Nephron (organoid): ENCODE results near the gene PPP6R1.

ENCODE experiments used
- H3K27ac Mint-ChIP-seq, 3 experiments: 2 replicates each; pipeline ENCODE4 v1.8.0; 2020; ENCODE audit warnings: mixed read lengths in 3 of 3, mild to moderate bottlenecking in 2 of 3, moderate library complexity in 1 of 3
- H3K27me3 Mint-ChIP-seq: 2 replicates; pipeline ENCODE4 v1.8.0; 2021; ENCODE audit warnings: low read depth, mild to moderate bottlenecking, moderate library complexity, mixed read lengths
- H3K36me3 Mint-ChIP-seq: 2 replicates; pipeline ENCODE4 v1.8.0; 2020; ENCODE audit warnings: low read depth, mixed read lengths
- H3K4me1 Mint-ChIP-seq: 2 replicates; pipeline ENCODE4 v1.8.0; 2020; ENCODE audit warnings: mixed read lengths
- H3K4me3 Mint-ChIP-seq, 3 experiments: 2 replicates each; pipeline ENCODE4 v1.8.0; 2020; ENCODE audit warnings: mild to moderate bottlenecking in 3 of 3, mixed read lengths in 3 of 3, moderate library complexity in 2 of 3
- H3K9me3 Mint-ChIP-seq: 2 replicates; pipeline ENCODE4 v1.8.0; 2020; ENCODE audit warnings: mixed read lengths
- TF ChIP-seq, protein P1 (sequence below), 3 experiments: fragments of 200-600 bp; sonication (generic); IDR thresholded peaks; one replicate each; pipeline ENCODE4 v1.5.0; 2021; ENCODE audit warnings: antibody characterized with exemption in 3 of 3; ENCODE audit not compliant: unreplicated experiment in 3 of 3

The PPP6R1 gene

GRCh38 chr19:55230780-55231179 lies 28.0 kb downstream of the PPP6R1 start:
- TF ChIP-seq, protein P1, sequence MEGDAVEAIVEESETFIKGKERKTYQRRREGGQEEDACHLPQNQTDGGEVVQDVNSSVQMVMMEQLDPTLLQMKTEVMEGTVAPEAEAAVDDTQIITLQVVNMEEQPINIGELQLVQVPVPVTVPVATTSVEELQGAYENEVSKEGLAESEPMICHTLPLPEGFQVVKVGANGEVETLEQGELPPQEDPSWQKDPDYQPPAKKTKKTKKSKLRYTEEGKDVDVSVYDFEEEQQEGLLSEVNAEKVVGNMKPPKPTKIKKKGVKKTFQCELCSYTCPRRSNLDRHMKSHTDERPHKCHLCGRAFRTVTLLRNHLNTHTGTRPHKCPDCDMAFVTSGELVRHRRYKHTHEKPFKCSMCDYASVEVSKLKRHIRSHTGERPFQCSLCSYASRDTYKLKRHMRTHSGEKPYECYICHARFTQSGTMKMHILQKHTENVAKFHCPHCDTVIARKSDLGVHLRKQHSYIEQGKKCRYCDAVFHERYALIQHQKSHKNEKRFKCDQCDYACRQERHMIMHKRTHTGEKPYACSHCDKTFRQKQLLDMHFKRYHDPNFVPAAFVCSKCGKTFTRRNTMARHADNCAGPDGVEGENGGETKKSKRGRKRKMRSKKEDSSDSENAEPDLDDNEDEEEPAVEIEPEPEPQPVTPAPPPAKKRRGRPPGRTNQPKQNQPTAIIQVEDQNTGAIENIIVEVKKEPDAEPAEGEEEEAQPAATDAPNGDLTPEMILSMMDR (IDR thresholded peaks at IDR 0.05; ENCODE audit: unreplicated experiment in 3 of 3): no peak
- Mint-ChIP-seq H3K27me3 (no peaks in the 10 kb centered on the region), H3K27ac (no peak overlapping the region), H3K4me3 (no peak overlapping the region), H3K9me3 (no peaks in the 10 kb centered on the region), H3K4me1 (no peaks in the 10 kb centered on the region), H3K36me3 (peaks cover 30% of the 10 kb centered on the region)

DNA sequence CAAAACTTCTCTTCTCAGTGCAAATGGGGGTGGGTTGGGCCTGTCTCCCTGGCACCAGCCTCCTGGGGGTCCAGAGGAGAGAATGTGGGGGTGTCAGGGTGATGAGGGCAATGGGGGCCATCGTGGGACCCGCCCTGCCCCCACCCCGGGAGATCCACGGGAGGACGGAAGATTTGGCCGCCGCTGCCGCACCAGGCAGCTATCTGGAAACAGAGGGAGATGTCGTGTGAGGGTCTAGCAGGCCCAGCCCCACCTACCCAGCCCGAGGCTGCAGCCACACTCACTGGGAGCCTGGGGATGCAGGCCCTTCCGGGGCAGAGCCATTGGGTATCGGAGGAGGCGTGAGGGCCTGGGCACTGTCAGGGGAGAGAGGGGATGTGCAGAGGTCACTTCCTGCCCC lies 28.5 kb downstream of the PPP6R1 start:
- H3K9me3 Mint-ChIP-seq: no peaks in the 10 kb centered on the region
- TF ChIP-seq, protein P1 (IDR thresholded peaks at IDR 0.05; ENCODE audit: unreplicated experiment in 3 of 3): no peak
- no peaks in the 10 kb centered on the region for H3K4me1 Mint-ChIP-seq
- no peak overlapping the region for H3K27ac Mint-ChIP-seq
- peaks cover 30% of the 10 kb centered on the region for H3K36me3 Mint-ChIP-seq
- H3K4me3 Mint-ChIP-seq: no peak overlapping the region
- no peaks in the 10 kb centered on the region for H3K27me3 Mint-ChIP-seq

- TF ChIP-seq, protein P1 (IDR thresholded peaks at IDR 0.05; ENCODE audit: unreplicated experiment in 3 of 3): no peak
- no peak overlapping the region for H3K4me3 Mint-ChIP-seq
- H3K4me1 Mint-ChIP-seq: no peaks in the 10 kb centered on the region
- no peak overlapping the region for H3K27ac Mint-ChIP-seq
- no peaks in the 10 kb centered on the region for H3K27me3 Mint-ChIP-seq
- H3K36me3 Mint-ChIP-seq: peaks cover 24% of the 10 kb centered on the region
- H3K9me3 Mint-ChIP-seq: no peaks in the 10 kb centered on the region
These were observed 29.0 kb downstream of the PPP6R1 start for GRCh38 chr19:55229789-55230182.

DNA sequence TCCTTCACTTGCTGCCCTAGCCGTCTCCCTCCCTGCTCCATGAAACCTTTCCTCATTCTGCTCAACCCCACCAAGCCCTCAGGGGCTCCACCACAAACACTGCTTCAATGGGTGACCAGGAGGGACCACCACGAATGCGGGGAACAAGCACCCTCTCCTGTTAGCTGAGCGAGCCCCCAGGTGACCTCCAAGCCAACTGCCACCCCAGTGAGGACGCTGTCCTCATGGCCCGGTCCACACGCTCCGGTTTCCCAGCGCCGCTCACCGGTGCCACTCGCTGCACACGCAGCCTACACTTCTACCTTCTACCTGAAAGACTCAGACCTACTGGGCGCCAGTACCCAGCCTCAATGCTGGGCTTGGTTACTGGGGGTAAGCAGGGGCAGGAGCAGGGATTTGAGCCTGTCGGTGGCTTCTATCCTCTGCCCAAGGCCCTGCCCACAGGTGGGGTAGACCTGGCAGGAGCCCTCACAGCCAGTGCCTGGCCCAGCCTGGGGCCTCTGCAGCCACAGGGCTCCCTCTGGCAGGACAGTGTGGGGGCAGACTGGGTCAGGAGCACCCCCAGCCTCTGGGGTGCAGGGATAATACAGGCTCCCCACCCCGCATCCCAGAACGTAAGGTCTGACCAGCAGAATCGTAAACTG lies 29.6 kb downstream of the PPP6R1 start:
- TF ChIP-seq, protein P1 (IDR thresholded peaks at IDR 0.05; ENCODE audit: unreplicated experiment in 3 of 3): no peak
- Mint-ChIP-seq H3K9me3 (no peaks in the 10 kb centered on the region), H3K27ac (no peak overlapping the region), H3K4me1 (no peaks in the 10 kb centered on the region), H3K36me3 (peaks cover 19% of the 10 kb centered on the region), H3K27me3 (no peaks in the 10 kb centered on the region), H3K4me3 (no peak overlapping the region)

- H3K27ac Mint-ChIP-seq: peak within 1 kb of the TSS in 1 of 3 experiments; percentile 57
- H3K4me1 Mint-ChIP-seq: no peaks in the 10 kb centered on the region
- TF ChIP-seq, protein P1 (IDR thresholded peaks at IDR 0.05; ENCODE audit: unreplicated experiment in 3 of 3): no peak
- H3K9me3 Mint-ChIP-seq: no peaks in the 10 kb centered on the region
- H3K27me3 Mint-ChIP-seq: no peaks in the 10 kb centered on the region
- H3K4me3 Mint-ChIP-seq: no peak within 1 kb of the TSS
- peaks cover 15% of the 10 kb centered on the region for H3K36me3 Mint-ChIP-seq
These were observed 30.3 kb downstream of the PPP6R1 start, which contains the start of gene TMEM86B for GRCh38 chr19:55228403-55229031. Gene TMEM86B, minus strand, starts transcription at chr19:55228763. Its CDS starts 22 bp downstream, at chr19:55228741.

DNA sequence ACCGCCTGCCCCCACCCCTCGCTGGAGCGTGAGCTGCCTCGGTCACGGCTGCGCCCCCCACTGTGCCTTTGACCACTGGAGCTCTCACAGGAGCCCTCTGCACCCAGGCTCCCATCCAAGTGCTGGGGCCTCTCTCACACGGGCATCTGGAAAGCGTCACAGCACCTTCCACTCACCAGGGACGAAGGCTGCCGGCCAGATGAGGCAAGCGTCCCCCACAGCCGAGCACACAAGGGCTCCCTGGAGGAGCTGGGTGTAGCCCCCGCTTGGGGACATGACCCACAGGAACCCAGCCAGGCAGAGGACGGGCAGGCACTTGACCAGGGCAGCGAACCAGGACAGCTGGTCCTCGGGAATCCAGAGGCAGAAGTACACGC lies 30.8 kb downstream of the PPP6R1 start:
- TF ChIP-seq, protein P1 (IDR thresholded peaks at IDR 0.05; ENCODE audit: unreplicated experiment in 3 of 3): no peak
- H3K4me1 Mint-ChIP-seq: no peaks in the 10 kb centered on the region
- no peak overlapping the region for H3K4me3 Mint-ChIP-seq
- no peaks in the 10 kb centered on the region for H3K9me3 Mint-ChIP-seq
- peak overlapping the region in 1 of 3 experiments; percentile 57 for H3K27ac Mint-ChIP-seq
- H3K27me3 Mint-ChIP-seq: no peaks in the 10 kb centered on the region
- peaks cover 15% of the 10 kb centered on the region for H3K36me3 Mint-ChIP-seq
